Natural killer cell (primary cell): ENCODE results near the gene E2F4. TPM values are rescaled to one million over a fixed set of nuclear protein-coding genes. Genes with fewer than 3 reads are reported as not detected.

Experiments
- ATAC-seq, 3 donors: fragments of 150-1000 bp in 2 of 3; fragments of 200-7000 bp in 1 of 3; cut with Tn5 transposase; 1 replicate in 1 of 3; 2 replicates in 2 of 3; pipeline ENCODE4 v1.10.0; 2021; ENCODE audit warnings: mild to moderate bottlenecking in 2 of 3, moderate library complexity in 2 of 3
- DNase-seq, 2 donors: peaks; one replicate each; pipeline versions ENCODE4 v3.0.0 to v3.0.0-alpha.2; 2013 to 2021; ENCODE audit warnings: mixed read lengths in 1 of 2
- H3K27ac ChIP-seq: one replicate; pipeline ENCODE4 v1.5.1; 2013; ENCODE audit warnings: mild to moderate bottlenecking, low read length
- H3K27me3 ChIP-seq: one replicate; pipeline ENCODE4 v1.6.1; 2013; ENCODE audit warnings: low read length; ENCODE audit not compliant: control insufficient read depth, insufficient read depth
- H3K36me3 ChIP-seq: one replicate; pipeline ENCODE4 v1.6.1; 2013; ENCODE audit warnings: low read length; ENCODE audit not compliant: control insufficient read depth, insufficient read depth
- H3K4me1 ChIP-seq: one replicate; pipeline ENCODE4 v1.6.1; 2013; ENCODE audit warnings: low read length; ENCODE audit not compliant: control insufficient read depth, insufficient read depth
- H3K4me3 ChIP-seq: one replicate; pipeline ENCODE4 v1.5.1; 2013; ENCODE audit warnings: low read length
- H3K9me3 ChIP-seq: one replicate; pipeline ENCODE4 v1.6.1; 2013; ENCODE audit warnings: low read length; ENCODE audit not compliant: control insufficient read depth, insufficient read depth
- H3K27ac Mint-ChIP-seq, 2 donors: one replicate each; pipeline ENCODE4 v1.8.0; 2022; ENCODE audit warnings: mild to moderate bottlenecking in 2 of 2, mixed read lengths in 2 of 2, moderate library complexity in 1 of 2
- H3K27me3 Mint-ChIP-seq, 2 donors: one replicate each; pipeline ENCODE4 v1.8.0; 2022; ENCODE audit warnings: low read depth in 2 of 2, mixed read lengths in 2 of 2
- H3K36me3 Mint-ChIP-seq: one replicate; pipeline ENCODE4 v1.8.0; 2022; ENCODE audit warnings: mixed read lengths
- H3K4me1 Mint-ChIP-seq, 2 donors: one replicate each; pipeline ENCODE4 v1.8.0; 2022; ENCODE audit warnings: mixed read lengths in 2 of 2
- H3K4me3 Mint-ChIP-seq: one replicate; pipeline ENCODE4 v1.8.0; 2022; ENCODE audit warnings: mild to moderate bottlenecking, moderate library complexity, mixed read lengths
- H3K9me3 Mint-ChIP-seq, 2 donors: one replicate each; pipeline ENCODE4 v1.8.0; 2022; ENCODE audit warnings: mixed read lengths in 2 of 2
- CTCF ChIP-seq: fragments of 200-600 bp; IDR thresholded peaks from one replicate; pipeline ENCODE4 v1.8.0; 2022; ENCODE audit warnings: antibody characterized with exemption
- WGBS: methylation state at CpG from one replicate; pipeline ENCODE4 v1.1.7; 2013; ENCODE audit warnings: missing lambda C conversion rate; ENCODE audit not compliant: insufficient coverage; 5-methylcytosine and 5-hydroxymethylcytosine counted together
- intact Hi-C: fragments of 100-400 bp; cut with micrococcal nuclease; formaldehyde crosslinking; loops from one replicate; pipeline ENCODE4 v1.14.2; 2022
- total RNA-seq, 4 donors: library from RNA; stranded (reverse); fragments of 120-200 nt in 1 of 4; gene quantifications; one replicate each; pipeline versions ENCODE4 v1.2.3 to v1.2.4, GENCODE V29; 2013 to 2022

The E2F4 gene
- total RNA-seq, 3 donors from 2014 or later (not counting 1 experiment from before 2014, with no cell fraction given): 57.6 to 91.7 (median 74.5) TPM

- Histone ChIP-seq H3K36me3 (peaks cover 34% of the 10 kb centered on the region), H3K4me1 (peaks cover 28% of the 10 kb centered on the region), H3K27ac (no peak overlapping the region), H3K9me3 (no peaks in the 10 kb centered on the region), H3K4me3 (no peak overlapping the region), H3K27me3 (no peaks in the 10 kb centered on the region)
- H3K27ac Mint-ChIP-seq: peak overlapping the region in 1 of 2 donors; percentile 50
- peaks cover 27 to 55% of the 10 kb centered on the region in 2 donors for H3K4me1 Mint-ChIP-seq
- intact Hi-C loops: no loop called here
- ATAC-seq (no peak), DNase-seq (no peak)
- no peak overlapping the region for H3K4me3 Mint-ChIP-seq
- no peak for TF ChIP-seq CTCF
- no peaks in the 10 kb centered on the region for H3K27me3 Mint-ChIP-seq
- WGBS: 96% methylated on average over 4 of the region's 4 CpGs
- H3K36me3 Mint-ChIP-seq: no peaks in the 10 kb centered on the region
- no peaks in the 10 kb centered on the region for H3K9me3 Mint-ChIP-seq
Observed at GRCh38 chr16:67240506-67240905, 48.6 kb downstream of the E2F4 start.

- no peak for TF ChIP-seq CTCF
- WGBS: 88% methylated on average over 8 of the region's 10 CpGs
- Histone ChIP-seq H3K36me3 (peaks cover 30% of the 10 kb centered on the region), H3K27ac (no peak overlapping the region), H3K4me3 (no peak overlapping the region), H3K4me1 (peaks cover 35% of the 10 kb centered on the region), H3K9me3 (no peaks in the 10 kb centered on the region), H3K27me3 (no peaks in the 10 kb centered on the region)
- no peaks in the 10 kb centered on the region for H3K9me3 Mint-ChIP-seq
- peaks cover 27 to 51% of the 10 kb centered on the region in 2 donors for H3K4me1 Mint-ChIP-seq
- DNase-seq (no peak), ATAC-seq (no peak)
- peak overlapping the region; percentile 60 to 94 for H3K27ac Mint-ChIP-seq
- H3K4me3 Mint-ChIP-seq: no peak overlapping the region
- no peaks in the 10 kb centered on the region for H3K27me3 Mint-ChIP-seq
- intact Hi-C loops: no loop called here
- no peaks in the 10 kb centered on the region for H3K36me3 Mint-ChIP-seq
Observed at GRCh38 chr16:67241008-67241900, 49.3 kb downstream of the E2F4 start.

GRCh38 chr16:67242138-67242730, 50.3 kb downstream of the E2F4 start:
- Histone ChIP-seq H3K36me3 (peaks cover 23% of the 10 kb centered on the region), H3K4me3 (no peak overlapping the region), H3K4me1 (peaks cover 37% of the 10 kb centered on the region), H3K27ac (no peak overlapping the region), H3K27me3 (no peaks in the 10 kb centered on the region), H3K9me3 (no peaks in the 10 kb centered on the region)
- no peak overlapping the region for H3K4me3 Mint-ChIP-seq
- intact Hi-C loops: no loop called here
- no peak for DNase-seq
- no peaks in the 10 kb centered on the region for H3K36me3 Mint-ChIP-seq
- TF ChIP-seq CTCF: no peak
- H3K4me1 Mint-ChIP-seq: peaks cover 27 to 57% of the 10 kb centered on the region in 2 donors
- WGBS: 79% methylated on average over 4 of the region's 4 CpGs
- no peaks in the 10 kb centered on the region for H3K27me3 Mint-ChIP-seq
- H3K9me3 Mint-ChIP-seq: no peaks in the 10 kb centered on the region
- ATAC-seq: no peak
- peak overlapping the region; percentile 94 to 98 for H3K27ac Mint-ChIP-seq
